LNCaP clone FGC (cell line): Measurements from ENCODE around the gene BICC1.
A peak's percentile ranks its signal among the peaks of the same experiment; 100 is the strongest.

Experiments
- DNase-seq: peaks from one replicate; pipeline ENCODE4 v3.0.0-alpha.2; 2011; ENCODE audit warnings: low read depth
- H3K4me3 ChIP-seq: 2 replicates; pipeline ENCODE4 v1.5.1; 2011; ENCODE audit warnings: mild to moderate bottlenecking, low read depth, low read length, control low read depth
- CTCF ChIP-seq: IDR thresholded peaks from 2 replicates; pipeline ENCODE4 v1.5.1; 2012; ENCODE audit warnings: mild to moderate bottlenecking; ENCODE audit not compliant: control insufficient read depth, insufficient read depth; ENCODE audit errors: extremely low read depth

The BICC1 gene

DNA sequence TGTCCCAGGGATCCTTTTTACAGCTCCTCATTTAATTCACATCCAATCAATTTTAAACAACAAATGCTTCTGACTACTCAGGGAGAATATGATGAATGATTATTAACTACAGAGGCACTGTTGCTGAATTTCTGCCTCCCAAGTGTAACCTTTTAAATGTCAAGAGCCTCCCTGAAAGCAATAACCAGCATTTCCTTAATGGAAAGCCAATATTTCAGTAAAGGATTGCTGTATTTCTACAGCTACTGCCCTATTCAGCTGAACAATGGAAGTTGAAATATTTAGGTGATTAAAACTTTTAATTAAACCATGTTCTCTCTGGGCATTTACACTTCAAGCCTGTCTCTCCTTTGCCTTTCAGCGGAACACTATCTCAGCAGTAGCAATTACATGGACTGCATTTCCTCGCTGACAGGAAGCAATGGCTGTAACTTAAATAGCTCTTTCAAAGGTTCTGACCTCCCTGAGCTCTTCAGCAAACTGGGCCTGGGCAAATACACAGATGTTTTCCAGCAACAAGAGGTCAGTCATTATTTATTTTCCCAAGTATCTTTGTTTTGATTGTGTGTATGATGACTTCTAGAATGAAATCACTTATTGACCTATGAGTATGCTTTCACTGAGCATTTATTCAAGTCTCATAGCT, 304.7 kb downstream of the BICC1 start:
- no peak for DNase-seq
- no peak overlapping the region for H3K4me3 ChIP-seq
- TF ChIP-seq CTCF: no peak

DNA sequence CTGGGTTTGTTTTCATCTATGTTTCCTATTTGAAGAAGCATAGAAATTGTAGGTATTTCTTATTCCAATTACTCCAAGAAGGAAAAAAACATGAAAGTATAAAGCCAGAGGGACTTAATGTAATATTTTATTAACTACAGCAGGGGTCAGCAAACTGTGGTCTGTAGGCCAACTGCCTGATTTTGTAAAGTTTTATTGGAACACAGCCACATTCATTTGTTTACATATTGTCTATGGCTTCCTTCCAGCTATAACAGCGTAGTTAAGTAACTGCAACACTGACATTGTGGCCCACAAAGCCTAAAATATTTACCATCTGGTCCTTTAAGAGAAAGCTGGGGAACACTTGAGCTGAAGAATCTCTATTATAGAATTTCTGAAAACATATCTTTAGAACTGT, 306.2 kb downstream of the BICC1 start:
- no peak overlapping the region for H3K4me3 ChIP-seq
- TF ChIP-seq CTCF: peak; percentile 10; the same call in 1 of the 2 replicates
- DNase-seq: peak; percentile 70

DNA sequence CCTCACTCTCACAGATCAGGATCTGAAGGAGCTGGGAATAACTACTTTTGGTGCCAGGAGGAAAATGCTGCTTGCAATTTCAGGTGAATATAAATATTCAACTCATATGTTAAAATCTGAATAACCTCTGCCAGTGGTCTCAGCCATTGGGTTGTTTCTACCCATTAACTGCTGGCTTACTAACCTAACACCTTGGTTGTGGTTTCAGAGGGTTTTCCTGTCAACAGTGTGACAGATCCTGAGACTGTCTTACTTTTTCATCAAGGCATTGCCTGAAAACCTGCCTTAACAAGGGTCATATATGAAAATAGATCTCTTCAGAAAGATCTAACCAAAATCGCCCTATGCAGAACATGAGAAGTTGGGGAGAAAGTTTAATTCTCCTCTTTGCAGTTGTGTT, 307.7 kb downstream of the BICC1 start:
- H3K4me3 ChIP-seq: no peak overlapping the region
- DNase-seq: no peak
- TF ChIP-seq CTCF: no peak

GRCh38 chr10:58820861-58821751, 308.4 kb downstream of the BICC1 start:
- no peak for TF ChIP-seq CTCF
- H3K4me3 ChIP-seq: no peak overlapping the region
- DNase-seq: no peak

DNA sequence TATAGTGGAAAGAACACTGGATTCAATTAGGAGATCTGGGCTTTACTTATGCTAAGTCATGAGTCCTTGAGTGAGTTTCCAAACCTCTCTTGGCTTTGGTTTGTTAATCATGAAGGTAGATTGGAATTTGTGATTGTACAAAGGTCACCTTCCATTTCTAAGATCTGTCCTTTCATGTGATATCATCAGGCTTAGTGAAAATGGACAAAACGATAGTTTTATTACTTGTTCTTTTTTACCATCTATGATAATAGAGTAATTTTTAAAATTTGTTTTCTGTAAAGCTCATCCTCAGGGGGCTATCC, 309.0 kb downstream of the BICC1 start:
- no peak for DNase-seq
- no peak for TF ChIP-seq CTCF
- H3K4me3 ChIP-seq: no peak overlapping the region

- DNase-seq: no peak
- H3K4me3 ChIP-seq: no peak overlapping the region
- TF ChIP-seq CTCF: no peak
Observed at GRCh38 chr10:58823983-58824382, 311.3 kb downstream of the BICC1 start.

- H3K4me3 ChIP-seq: no peak overlapping the region
- no peak for TF ChIP-seq CTCF
- no peak for DNase-seq
Observed at GRCh38 chr10:58824396-58824795, 311.7 kb downstream of the BICC1 start.
